Stimulated activated naive B cell treated with anti-CD40 and anti-IgM and Interleukin-4, amounts not matched to agents 10 μg/mL and 1 μg/mL and 100 μg/mL, for 72 hours (primary cell): ENCODE measurements around the gene GDPGP1.
"Not testable (repeated sequence)": the region's sequence is repeated elsewhere in the genome, so short reads cannot be mapped to it uniquely, and the experiment has no call there.

Experiments used
- ATAC-seq, 2 donors: fragments of 150-1000 bp; cut with Tn5 transposase; replicated peaks; 2 replicates each; pipeline ENCODE4 v1.10.0; 2021; ENCODE audit warnings: moderate library complexity in 1 of 2
- DNase-seq: peaks from one replicate; pipeline ENCODE4 v3.0.0; 2021
- H3K27ac Mint-ChIP-seq: one replicate; pipeline ENCODE4 v1.8.0; 2022; ENCODE audit warnings: mild to moderate bottlenecking, mixed read lengths
- H3K27me3 Mint-ChIP-seq, 2 donors: one replicate each; pipeline ENCODE4 v1.8.0; 2022; ENCODE audit warnings: mixed read lengths in 2 of 2
- H3K36me3 Mint-ChIP-seq, 2 donors: one replicate each; pipeline ENCODE4 v1.8.0; 2022; ENCODE audit warnings: mixed read lengths in 2 of 2, mild to moderate bottlenecking in 1 of 2
- H3K4me1 Mint-ChIP-seq, 2 donors: one replicate each; pipeline ENCODE4 v1.8.0; 2022; ENCODE audit warnings: mixed read lengths in 2 of 2, mild to moderate bottlenecking in 1 of 2
- H3K4me3 Mint-ChIP-seq, 2 donors: one replicate each; pipeline ENCODE4 v1.8.0; 2022; ENCODE audit warnings: mild to moderate bottlenecking in 2 of 2, mixed read lengths in 2 of 2, moderate library complexity in 1 of 2
- H3K9me3 Mint-ChIP-seq, 2 donors: one replicate each; pipeline ENCODE4 v1.8.0; 2022; ENCODE audit warnings: mixed read lengths in 2 of 2, mild to moderate bottlenecking in 1 of 2

The GDPGP1 gene

DNA sequence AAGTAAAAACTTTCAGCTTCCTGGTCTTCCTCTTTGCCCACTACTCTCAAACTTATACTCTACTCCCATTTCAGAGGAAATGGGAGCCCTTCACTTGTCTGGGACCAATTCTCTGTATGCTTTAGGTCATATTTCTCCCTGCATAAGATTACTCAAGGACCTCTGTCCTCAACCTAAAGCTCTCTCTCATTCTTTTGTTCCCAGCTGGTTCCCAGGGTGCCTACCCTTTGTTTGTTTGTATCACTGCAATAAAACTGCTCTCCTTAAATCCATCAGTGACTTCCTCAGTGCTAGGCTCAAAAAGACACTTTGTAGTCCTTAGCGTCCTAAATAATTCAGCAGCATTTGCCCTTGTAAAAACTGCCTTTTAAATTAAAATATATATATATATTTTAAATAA, 34.4 kb downstream of the GDPGP1 start:
- H3K27ac Mint-ChIP-seq, result peak overlapping the region; percentile 28
- DNase-seq (no peak), ATAC-seq (no peak)
- H3K27me3 Mint-ChIP-seq, result no peaks in the 10 kb centered on the region
- peaks cover 32 to 68% of the 10 kb centered on the region in 2 donors for H3K4me1 Mint-ChIP-seq
- peak overlapping the region; percentile 43 to 61 for H3K4me3 Mint-ChIP-seq
- peaks cover 34 to 40% of the 10 kb centered on the region in 2 donors for H3K36me3 Mint-ChIP-seq
- no peaks in the 10 kb centered on the region for H3K9me3 Mint-ChIP-seq

DNA sequence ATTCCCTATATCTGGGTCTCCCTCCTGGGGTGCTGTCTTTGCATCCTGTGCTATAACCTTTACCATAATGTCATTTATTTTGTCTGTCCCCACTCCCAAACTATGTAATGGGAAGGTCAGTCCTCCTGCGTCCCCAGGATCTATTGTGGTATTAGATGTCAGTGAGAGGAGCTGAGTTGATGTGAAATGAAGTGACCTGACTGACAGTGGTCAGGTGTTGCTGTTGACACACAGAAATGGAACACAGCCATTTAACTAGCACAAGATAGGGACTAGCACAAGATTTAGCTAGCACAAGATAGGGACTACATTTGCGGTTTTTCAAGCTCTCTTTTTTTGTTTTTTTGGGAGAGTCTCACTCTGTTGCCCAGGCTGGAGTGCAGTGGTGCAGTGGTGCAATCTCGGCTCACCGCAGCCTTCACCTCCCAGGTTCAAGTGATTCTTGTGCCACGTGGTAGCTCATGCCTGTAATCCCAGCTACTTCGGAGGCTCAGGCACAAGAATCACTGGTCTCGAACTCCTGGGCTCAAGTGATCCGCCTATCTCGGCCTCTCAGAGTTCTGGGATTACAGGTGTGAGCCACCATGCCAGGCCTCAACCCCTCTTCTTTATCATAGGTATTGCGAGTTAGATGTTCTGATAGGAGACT, 36.6 kb downstream of the GDPGP1 start:
- Mint-ChIP-seq H3K36me3 (peaks cover 40 to 59% of the 10 kb centered on the region in 2 donors), H3K27ac (no peak overlapping the region), H3K9me3 (no peaks in the 10 kb centered on the region), H3K27me3 (no peaks in the 10 kb centered on the region), H3K4me3 (peak overlapping the region in 1 of 2 donors; percentile 6), H3K4me1 (peaks cover 27 to 56% of the 10 kb centered on the region in 2 donors)
- ATAC-seq (no peak), DNase-seq (no peak)

DNA sequence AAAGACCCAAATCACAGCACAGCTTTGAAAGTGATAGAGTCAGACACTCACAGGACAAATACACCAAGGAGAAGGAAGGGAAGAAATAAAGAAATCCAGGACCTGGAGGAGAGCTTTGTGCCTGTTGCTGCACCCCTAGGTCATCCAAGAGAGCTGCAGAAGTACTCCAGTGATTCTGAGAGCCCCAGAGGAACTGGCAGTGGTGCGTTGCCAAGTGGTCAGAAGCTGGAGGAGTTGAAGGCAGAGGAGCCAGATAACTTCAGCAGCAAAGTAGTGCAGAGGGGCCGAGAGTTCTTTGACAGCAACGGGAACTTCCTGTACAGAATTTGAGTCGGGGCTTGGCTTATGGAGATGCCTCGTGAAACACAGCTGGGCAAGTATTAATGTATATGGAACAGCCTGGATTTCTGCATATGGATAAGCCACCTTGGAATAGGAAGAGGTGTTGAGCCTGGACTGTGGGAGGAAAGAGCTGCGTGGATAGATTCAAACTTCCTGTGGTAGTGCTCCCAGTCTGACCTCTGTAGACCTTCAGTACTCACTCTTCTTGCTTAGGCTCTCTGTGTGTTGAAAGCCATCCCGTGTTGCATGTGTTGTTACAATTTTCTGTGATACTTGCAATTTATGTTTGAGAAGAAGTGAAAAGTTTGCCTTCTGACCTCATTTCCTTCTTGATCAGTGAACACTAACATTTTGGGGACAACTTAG, 37.6 kb downstream of the GDPGP1 start:
- Mint-ChIP-seq H3K4me3 (no peak overlapping the region), H3K4me1 (peaks cover 27 to 56% of the 10 kb centered on the region in 2 donors), H3K27ac (peak overlapping the region; percentile 83), H3K36me3 (peaks cover 39 to 61% of the 10 kb centered on the region in 2 donors), H3K27me3 (no peaks in the 10 kb centered on the region), H3K9me3 (no peaks in the 10 kb centered on the region)
- DNase-seq (no peak), ATAC-seq (no peak)

DNA sequence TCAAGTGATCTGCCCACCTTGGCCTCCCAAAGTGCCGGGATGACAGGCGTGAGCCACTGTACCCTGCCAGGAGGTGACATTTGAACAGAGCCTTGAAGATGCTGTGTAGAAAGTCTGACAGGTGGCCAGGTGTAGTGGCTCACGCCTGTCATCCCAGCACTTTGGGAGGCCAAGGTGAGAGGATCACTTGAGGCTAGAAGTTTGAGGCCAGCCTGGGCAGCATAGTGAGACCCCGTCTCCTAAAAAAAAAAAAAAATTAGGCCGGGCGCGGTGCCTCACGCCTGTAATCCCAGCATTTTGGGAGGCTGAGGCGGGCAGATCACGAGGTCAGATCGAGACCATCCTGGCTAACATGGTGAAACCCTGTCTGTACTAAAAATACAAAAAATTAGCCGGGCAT, 44.5 kb downstream of the GDPGP1 start:
- not testable (repeated sequence) for H3K4me1 Mint-ChIP-seq, ATAC-seq, H3K9me3 Mint-ChIP-seq, H3K4me3 Mint-ChIP-seq, H3K27me3 Mint-ChIP-seq, H3K27ac Mint-ChIP-seq, DNase-seq
- peaks cover 10 to 29% of the 10 kb centered on the region in 2 donors for H3K36me3 Mint-ChIP-seq

DNA sequence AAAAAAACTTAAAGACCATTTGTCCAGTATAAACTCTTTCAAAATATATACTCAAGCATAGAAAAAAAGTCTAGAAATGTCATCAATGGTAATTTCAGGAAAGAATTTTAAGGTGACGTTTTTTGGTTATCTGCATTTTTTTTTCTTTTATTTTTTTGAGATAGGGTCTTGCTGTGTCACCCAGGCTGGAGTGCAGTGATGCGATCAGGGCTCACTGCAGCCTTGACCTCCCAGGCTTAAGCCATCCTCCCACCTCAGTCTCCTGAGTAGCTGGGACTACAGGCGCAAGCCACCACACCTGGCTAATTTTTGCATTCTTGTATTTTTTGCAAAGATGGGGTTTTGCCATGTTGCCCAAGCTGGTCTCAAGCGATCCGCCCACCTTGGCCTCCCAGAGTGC, 46.7 kb downstream of the GDPGP1 start:
- not testable (repeated sequence) for H3K27me3 Mint-ChIP-seq, H3K27ac Mint-ChIP-seq, DNase-seq, H3K9me3 Mint-ChIP-seq, ATAC-seq, H3K4me3 Mint-ChIP-seq, H3K4me1 Mint-ChIP-seq, H3K36me3 Mint-ChIP-seq

DNA sequence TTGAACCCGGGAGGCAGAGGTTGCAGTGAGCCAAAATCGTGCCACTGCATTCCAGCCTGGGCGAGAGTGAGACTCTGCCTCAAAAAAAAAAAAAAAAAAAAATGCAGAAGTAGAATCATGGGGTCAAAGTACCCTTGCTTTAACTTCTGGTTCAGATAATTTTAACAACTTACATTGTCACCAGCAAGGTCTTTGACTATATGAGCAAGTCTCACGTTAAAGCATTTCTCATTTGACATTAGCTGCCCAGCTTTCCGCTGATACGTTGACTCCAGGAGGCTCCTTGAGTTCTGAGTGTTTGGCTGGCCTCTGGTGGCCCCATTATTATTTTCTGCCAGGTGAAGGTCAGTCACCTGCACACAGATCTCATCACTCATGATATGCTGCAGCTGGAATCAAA, 47.6 kb downstream of the GDPGP1 start:
- not testable (repeated sequence) for H3K27me3 Mint-ChIP-seq, H3K27ac Mint-ChIP-seq, H3K9me3 Mint-ChIP-seq, H3K4me1 Mint-ChIP-seq, H3K36me3 Mint-ChIP-seq, H3K4me3 Mint-ChIP-seq, ATAC-seq, DNase-seq

DNA sequence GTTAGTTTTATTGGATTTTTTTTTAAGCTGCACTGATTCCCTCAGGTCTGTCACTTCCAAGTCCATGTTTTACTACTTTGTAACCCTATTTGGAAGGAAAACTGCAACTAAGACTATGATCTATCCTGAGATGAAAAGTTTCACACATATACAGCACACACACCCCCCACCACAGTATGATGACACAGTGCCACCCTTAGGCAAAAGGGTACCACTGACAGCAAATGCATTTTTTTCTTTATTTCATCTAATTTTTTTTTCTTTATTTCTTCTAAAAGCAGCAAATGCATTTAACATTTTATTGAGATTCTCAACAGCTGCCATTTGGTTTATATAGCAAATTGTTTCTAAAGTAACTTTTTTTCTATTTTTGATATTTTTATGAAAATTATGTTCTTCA, 52.7 kb downstream of the GDPGP1 start:
- ATAC-seq (peak; percentile 65 to 68), DNase-seq (no peak)
- no peak overlapping the region for H3K4me3 Mint-ChIP-seq
- H3K9me3 Mint-ChIP-seq, result no peaks in the 10 kb centered on the region
- H3K27ac Mint-ChIP-seq, result no peak overlapping the region
- no peaks in the 10 kb centered on the region for H3K36me3 Mint-ChIP-seq
- H3K27me3 Mint-ChIP-seq, result no peaks in the 10 kb centered on the region
- no peaks in the 10 kb centered on the region for H3K4me1 Mint-ChIP-seq

DNA sequence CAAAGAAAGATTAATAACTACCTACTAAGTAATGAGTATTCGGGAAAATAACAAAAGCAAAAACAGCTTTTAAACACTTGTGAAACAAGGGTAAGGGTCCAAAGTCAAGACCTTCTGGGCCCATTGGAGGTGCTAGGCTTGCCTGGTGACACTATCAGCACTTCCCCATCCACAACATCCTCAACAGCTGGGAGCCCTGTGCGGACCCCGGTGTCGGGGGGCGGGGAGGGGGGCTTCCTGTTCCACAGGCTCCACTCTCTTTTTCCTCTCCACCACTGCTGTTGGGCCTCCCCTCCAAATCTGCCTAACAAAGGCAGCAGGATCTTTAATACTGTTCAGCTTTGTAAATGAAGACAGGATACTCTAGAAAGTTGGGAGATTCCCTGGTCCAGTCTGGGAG, 53.1 kb downstream of the GDPGP1 start:
- DNase-seq (no peak), ATAC-seq (no peak)
- Mint-ChIP-seq H3K4me1 (no peaks in the 10 kb centered on the region), H3K27me3 (no peaks in the 10 kb centered on the region), H3K27ac (no peak overlapping the region), H3K4me3 (no peak overlapping the region), H3K36me3 (no peaks in the 10 kb centered on the region), H3K9me3 (no peaks in the 10 kb centered on the region)

DNA sequence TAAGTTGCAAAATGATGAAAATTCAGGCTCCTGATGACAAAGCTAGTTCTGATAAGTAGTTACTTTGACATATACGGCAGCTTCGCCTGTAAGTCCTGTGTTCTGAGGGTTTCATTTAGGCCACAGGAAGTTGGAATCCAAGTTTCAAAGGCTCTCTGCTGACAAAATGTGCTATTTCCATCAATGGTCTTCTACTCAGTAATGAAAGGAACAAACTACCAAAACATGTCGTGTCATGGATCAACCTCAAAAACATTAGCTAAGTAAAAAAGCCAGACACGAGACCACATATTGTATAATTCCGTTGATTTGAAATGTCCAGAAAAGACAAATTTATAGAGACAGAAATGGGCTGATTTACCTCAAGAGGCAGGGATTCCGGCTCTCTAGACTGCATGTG, 53.9 kb downstream of the GDPGP1 start:
- no peak overlapping the region for H3K27ac Mint-ChIP-seq
- H3K27me3 Mint-ChIP-seq, result no peaks in the 10 kb centered on the region
- no peaks in the 10 kb centered on the region for H3K36me3 Mint-ChIP-seq
- ATAC-seq (no peak), DNase-seq (no peak)
- no peak overlapping the region for H3K4me3 Mint-ChIP-seq
- H3K9me3 Mint-ChIP-seq, result no peaks in the 10 kb centered on the region
- H3K4me1 Mint-ChIP-seq, result peaks cover 0 to under 1% of the 10 kb centered on the region in 2 donors

DNA sequence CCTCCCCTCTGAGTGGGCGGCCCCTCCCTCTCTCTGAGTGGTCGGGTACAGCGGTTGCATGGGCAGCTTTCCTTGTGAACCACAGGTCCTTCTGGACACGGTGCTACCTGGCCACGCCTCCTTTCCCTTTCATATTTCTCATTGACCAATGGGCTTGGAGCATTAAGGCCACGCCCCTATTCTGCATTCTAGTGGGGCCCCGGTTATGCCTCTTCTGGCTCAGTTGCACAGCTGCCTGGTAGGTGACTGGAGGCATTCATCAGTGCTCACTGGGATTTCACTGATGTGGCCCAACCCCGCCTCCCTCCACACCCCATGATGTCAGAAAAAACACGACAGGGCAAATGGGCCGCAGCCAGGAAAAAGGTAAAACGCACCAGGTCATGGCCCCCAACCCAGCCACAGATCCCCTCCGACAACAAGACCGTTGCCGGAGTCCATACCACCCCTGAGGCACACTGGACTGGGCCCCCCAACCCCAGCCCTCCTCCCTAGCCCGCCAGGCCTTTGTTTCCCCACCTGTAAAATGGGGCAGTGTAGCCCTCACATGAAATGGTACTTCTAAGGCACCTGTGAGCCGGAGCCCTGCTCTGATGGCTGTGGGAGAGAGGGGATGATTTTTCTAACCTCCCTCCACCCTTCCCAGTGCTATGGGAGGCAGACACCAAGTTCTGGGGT, 57.8 kb downstream of the GDPGP1 start:
- H3K27ac Mint-ChIP-seq, result no peak overlapping the region
- H3K36me3 Mint-ChIP-seq, result no peaks in the 10 kb centered on the region
- no peak overlapping the region for H3K4me3 Mint-ChIP-seq
- DNase-seq (no peak), ATAC-seq (no peak)
- peaks cover 6 to 10% of the 10 kb centered on the region in 2 donors for H3K4me1 Mint-ChIP-seq
- H3K27me3 Mint-ChIP-seq, result peaks cover 6 to 14% of the 10 kb centered on the region in 2 donors
- no peaks in the 10 kb centered on the region for H3K9me3 Mint-ChIP-seq

DNA sequence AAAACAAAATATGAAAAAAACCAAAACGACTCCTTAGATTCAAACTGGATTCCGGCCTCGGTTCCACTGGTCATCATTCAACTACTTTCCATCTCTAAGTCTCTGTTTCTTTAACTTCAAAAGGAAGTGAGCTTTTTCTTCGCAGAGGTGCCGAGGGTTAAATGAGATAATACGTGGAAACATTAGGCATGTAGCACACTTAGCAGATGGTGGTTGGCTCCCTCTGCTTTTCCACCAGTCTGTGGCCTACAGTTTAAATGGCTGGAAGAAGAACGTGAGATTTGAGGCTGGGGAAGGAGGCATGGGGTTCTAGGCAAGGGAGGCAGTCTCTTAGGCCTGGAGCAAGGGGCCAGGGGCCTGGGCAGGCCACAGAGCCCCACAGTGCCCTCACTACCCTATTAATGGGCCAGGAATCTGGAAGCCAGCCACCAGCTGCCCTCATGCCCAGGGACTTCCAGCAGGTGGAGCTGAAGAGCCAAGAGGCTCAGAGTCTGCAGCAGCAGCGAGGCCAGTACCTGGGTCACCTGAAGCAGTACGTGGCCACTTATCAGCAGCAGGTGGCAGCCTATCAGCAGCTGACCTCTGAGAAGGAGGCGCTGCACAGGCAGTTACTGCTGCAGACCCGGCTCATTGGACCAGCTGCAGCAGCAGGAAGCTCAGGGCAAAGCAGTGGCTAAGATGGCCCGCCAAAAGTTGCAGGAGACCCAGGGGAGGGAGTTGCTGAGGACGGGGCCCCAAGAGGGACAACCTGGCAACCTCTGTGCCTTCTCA, 59.2 kb downstream of the GDPGP1 start:
- H3K4me3 Mint-ChIP-seq, result not testable (repeated sequence)

DNA sequence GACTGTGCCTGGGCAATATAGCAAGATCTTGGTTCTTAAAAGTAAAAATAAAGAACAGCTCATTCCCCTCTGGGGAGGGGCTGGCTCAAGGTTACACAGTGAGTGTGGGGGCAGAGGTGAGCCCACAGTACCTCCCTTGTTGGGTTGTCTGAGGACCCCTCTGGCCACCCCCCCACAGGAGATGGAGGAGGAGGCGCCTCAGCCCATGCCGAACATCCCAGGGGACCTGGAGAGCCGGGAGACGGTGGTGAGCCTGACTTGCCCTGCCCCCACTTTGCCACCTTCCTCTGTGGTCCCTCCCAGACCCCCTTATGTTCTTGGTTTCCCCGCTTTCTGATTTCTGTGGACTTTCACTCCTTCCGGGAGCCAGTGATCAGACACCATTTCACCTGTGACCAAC, 60.1 kb downstream of the GDPGP1 start:
- DNase-seq (no peak), ATAC-seq (no peak)
- Mint-ChIP-seq H3K27ac (no peak overlapping the region), H3K4me3 (no peak overlapping the region), H3K4me1 (peaks cover 6 to 10% of the 10 kb centered on the region in 2 donors), H3K27me3 (peaks cover 6 to 14% of the 10 kb centered on the region in 2 donors), H3K36me3 (no peaks in the 10 kb centered on the region), H3K9me3 (no peaks in the 10 kb centered on the region)

More for the DNA sequence above, 59.2 kb downstream of the GDPGP1 start:
- H3K9me3 Mint-ChIP-seq, H3K36me3 Mint-ChIP-seq: not testable (repeated sequence)
- Mint-ChIP-seq H3K27ac (peak overlapping the region; percentile 75), H3K4me1 (peaks cover 6 to 10% of the 10 kb centered on the region in 2 donors), H3K27me3 (peaks cover 6 to 14% of the 10 kb centered on the region in 2 donors)
- peak; percentile 65 for ATAC-seq
- peak; percentile 50 for DNase-seq

DNA sequence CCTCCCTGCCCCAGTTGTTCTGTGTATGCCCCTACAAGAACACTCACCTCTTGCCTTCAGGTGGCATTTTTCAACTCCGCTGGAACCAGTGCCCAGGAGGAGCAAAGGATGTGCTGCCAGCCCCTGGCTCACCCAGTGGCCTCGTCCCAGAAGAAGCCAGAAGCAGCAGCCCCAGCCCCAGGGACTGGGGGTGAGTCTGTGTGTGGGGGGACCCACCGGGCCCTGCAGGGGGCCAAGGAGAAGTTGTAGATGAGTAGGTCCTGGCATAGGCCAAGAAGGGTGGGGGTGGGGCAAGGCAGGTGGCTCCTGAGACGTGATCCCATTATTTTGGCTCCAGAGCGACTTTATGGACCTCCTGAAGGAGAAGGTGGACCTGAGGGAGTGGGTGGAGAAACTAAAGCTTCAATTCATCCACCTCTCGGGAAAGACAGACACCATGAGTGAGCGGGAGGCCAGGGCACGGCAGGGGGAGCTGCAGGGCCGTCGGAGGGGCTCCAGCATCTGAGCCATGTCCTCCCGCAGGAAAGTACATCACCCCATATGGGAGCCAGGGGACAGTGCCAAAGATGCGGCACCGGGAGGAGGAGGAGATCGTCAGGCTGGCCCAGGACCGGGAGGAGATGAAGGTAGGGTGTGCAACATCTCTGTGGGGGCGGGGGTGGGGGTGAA, 60.7 kb downstream of the GDPGP1 start:
- Mint-ChIP-seq H3K36me3 (no peaks in the 10 kb centered on the region), H3K27me3 (peaks cover 6 to 14% of the 10 kb centered on the region in 2 donors), H3K27ac (no peak overlapping the region), H3K4me1 (peaks cover 6 to 10% of the 10 kb centered on the region in 2 donors), H3K9me3 (no peaks in the 10 kb centered on the region), H3K4me3 (no peak overlapping the region)
- ATAC-seq (no peak), DNase-seq (no peak)

DNA sequence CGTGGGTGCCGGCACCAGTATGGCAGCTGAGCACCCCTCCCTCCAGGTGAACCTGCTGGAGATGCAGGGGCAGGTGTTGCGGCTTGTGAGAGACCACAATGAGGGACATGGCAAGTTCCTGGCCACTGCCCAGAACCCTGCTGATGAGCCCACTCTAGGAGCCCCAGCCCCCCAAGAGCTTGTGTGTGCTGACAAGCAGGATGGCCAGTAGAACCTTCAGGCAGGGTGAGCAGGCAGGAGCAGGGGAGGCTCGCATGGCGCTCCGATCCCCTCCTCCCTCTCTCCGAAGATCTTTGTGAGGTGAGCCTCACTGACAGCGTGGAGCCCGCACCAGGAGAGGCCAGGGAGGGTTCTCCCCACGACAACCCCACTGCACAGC, 61.2 kb downstream of the GDPGP1 start:
- no peak overlapping the region for H3K27ac Mint-ChIP-seq
- no peak overlapping the region for H3K4me3 Mint-ChIP-seq
- H3K4me1 Mint-ChIP-seq, result peaks cover 6 to 10% of the 10 kb centered on the region in 2 donors
- peaks cover 6 to 14% of the 10 kb centered on the region in 2 donors for H3K27me3 Mint-ChIP-seq
- H3K9me3 Mint-ChIP-seq, result no peaks in the 10 kb centered on the region
- no peaks in the 10 kb centered on the region for H3K36me3 Mint-ChIP-seq
- ATAC-seq (no peak), DNase-seq (no peak)
